GM12874 (cell line): ENCODE data around the gene INTS7.
A peak's percentile ranks its signal among the peaks of the same experiment; 100 is the strongest.

ENCODE experiments used
- TF ChIP-seq, protein P1 (sequence below): IDR thresholded peaks from 2 replicates; pipeline ENCODE4 v1.5.1; 2011; ENCODE audit warnings: low read depth, mild to moderate bottlenecking, control low read depth, low read length, moderate library complexity; ENCODE audit not compliant: insufficient read depth

INTS7 gene

DNA sequence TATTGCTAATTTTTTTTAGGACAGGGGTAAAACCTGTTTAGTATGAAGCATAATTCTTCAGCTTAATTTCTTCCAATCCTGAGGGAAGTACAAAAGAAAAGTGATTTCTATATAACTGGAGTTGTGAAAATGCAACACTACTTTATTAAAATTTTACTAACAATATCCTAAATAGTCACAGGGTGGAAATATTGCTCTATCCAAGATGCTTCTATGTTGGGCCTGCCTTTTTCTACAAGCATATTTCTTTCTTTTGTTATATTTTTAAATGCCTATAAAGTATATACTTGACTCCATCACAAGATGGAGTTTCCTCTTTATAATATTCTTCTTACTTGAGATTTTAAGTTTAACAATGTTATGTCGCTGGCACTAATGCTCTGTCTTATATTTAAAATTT lies 38.1 kb upstream of the INTS7 start:
- TF ChIP-seq, protein P1, sequence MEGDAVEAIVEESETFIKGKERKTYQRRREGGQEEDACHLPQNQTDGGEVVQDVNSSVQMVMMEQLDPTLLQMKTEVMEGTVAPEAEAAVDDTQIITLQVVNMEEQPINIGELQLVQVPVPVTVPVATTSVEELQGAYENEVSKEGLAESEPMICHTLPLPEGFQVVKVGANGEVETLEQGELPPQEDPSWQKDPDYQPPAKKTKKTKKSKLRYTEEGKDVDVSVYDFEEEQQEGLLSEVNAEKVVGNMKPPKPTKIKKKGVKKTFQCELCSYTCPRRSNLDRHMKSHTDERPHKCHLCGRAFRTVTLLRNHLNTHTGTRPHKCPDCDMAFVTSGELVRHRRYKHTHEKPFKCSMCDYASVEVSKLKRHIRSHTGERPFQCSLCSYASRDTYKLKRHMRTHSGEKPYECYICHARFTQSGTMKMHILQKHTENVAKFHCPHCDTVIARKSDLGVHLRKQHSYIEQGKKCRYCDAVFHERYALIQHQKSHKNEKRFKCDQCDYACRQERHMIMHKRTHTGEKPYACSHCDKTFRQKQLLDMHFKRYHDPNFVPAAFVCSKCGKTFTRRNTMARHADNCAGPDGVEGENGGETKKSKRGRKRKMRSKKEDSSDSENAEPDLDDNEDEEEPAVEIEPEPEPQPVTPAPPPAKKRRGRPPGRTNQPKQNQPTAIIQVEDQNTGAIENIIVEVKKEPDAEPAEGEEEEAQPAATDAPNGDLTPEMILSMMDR, result no peak

DNA sequence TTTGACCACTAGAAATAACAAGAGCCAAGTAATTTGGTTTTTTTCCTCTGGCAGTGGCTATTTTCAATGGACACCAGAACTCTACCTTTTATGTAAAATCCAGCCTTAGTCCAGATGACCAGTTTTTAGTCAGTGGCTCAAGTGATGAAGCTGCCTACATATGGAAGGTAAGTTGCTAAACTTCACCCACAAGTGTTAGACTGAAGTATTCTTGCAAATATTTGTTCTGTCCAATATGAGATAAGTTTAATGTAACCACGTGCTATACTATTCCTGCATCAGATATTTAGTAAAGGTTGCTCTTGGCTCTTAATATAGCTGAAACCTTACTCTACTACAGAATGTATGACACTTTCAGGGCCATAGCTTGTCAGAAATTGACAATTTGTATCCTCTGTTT lies 36.7 kb upstream of the INTS7 start:
- TF ChIP-seq, protein P1, result no peak

DNA sequence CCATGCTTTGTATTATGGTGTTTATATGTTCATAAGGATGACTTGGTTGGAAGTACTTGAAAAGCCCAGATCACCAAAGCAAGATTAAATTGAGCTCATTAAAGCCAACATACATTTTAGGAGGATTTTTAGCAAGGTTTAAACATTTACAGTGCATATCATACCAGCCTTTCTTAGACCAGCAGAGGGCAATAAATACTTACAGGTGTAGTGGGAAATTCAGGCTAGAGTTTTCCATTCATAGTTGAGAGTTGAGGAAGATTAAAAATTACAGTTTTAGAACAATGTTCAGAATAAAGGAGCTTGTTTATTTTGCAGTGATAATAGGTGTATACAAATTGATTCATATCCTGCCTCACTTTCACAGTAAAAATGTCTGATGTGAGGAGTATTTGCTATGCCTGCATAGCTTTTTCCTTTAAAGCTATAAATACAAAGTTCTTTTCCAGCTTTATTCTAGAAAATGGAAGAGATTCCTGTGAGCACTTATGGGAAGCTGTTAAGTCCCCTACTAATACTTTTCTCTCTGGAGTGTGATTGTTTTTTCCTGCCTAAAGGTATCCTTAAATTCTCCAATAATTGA lies 35.5 kb upstream of the INTS7 start:
- TF ChIP-seq, protein P1, result peak; percentile 15; the same call in 1 of the 2 replicates

DNA sequence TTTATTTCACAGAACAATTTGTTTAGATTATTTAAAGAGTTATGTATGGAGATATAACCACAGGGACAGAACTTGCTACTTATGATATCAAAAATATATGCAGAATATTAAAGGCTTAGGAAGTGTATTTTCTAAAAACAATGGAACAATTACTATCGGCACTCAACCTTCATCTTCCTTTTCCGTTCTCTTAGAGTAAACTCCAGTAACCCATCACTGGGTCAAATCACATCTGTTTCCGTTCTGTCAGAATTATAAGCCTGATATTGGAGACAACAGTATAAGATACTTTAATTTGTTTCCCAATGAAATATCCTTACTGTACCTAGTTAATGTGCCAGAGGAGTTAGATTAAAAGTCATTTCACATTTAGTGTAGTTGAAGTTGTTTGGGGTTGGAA lies 32.4 kb upstream of the INTS7 start:
- TF ChIP-seq, protein P1, result no peak

DNA sequence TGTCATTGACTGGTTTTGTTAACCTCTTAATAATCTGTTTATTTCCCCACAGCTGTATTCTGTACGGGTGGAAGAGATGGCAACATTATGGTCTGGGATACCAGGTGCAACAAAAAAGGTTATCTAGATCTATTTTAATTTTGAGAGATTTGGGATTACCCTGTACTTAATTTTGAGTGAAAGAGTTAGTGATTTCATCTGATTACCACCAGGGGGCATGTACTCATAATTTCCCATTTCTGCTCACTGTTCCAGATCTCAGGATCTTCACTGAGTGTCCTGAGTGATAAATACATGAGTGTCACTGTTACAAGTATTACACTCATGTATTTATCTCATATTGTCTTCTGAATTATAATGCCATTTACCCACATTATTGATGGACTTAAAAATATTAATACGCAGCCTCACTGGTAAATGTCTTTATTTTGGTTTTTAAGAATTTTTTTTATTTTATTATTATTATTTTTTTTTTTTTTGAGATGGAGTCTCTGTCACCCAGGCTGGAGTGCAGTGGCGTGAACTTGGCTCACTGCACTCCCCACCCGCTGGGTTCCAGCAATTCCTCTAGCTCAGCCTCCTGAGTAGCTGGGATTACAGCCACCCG lies 27.6 kb upstream of the INTS7 start:
- TF ChIP-seq, protein P1, result peak; percentile 41; the same call in 1 of the 2 replicates

DNA sequence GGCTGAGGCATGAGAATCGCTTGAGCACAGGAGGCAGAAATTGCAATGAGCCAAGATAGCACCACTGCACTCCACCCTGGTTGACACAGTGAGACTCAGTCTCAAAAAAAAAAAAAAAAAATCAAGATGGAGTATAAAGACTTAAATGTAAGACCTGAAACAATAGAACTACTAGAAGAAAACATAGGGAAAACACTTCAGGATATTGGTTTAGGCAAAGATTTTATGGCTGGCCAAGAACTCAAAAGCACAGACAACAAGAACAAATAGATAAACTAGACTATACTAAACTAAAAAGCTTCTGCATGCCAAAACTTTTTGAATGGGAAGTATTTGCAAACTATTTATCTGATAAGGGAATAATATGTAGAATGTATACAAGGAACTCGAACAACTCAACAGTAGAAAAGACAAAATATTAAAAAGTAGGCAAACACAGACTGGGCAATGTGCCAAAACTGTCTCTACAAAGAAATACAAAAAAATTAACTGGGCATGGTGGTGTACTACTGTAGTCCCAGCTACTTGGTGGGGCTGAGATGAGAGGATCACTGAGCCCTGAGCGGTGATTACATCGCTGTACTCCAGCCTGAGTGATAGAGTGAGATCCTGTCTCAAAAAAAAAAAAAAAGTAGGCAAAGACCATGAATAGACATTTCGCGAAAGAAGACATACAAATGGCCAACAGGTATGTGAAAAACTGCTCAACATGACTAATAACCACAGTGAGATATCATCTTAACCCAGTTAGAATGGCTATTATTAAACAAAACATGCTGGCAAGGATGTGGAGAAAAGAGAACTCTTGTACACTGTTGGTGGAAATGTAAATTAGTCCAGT lies 25.5 kb upstream of the INTS7 start:
- TF ChIP-seq, protein P1, result no peak

DNA sequence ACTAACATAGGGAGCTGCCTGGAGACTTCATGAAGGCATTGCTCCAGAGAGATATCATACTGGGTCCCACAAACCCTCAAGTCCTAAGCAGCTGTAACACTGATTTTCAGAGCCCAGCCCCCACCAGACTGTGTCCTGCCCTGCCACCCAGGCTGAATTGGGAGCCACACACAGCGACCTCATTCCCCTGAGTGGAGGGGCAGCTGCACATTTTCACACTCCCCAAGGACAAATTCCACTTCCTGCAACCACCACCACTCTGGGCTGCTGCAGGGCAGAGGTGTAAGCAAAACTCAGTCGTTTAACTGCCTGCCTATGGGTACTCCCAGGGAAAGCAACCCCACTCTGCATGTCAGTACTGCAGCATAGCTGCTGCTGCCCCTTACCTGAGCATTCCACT lies 20.0 kb upstream of the INTS7 start:
- TF ChIP-seq, protein P1, result no peak
